Tracheal epithelial cell (primary cell): ENCODE data around the gene LYAR. TPM values are rescaled to one million over a fixed set of nuclear protein-coding genes. Genes with fewer than 3 reads are reported as not detected.

Experiments
- total RNA-seq: library from RNA; depleted of rRNA; stranded (reverse); fragments of >200 nt; gene quantifications from 2 replicates; pipeline ENCODE4 v1.2.1, GENCODE V29; 2014

LYAR gene, protein sequence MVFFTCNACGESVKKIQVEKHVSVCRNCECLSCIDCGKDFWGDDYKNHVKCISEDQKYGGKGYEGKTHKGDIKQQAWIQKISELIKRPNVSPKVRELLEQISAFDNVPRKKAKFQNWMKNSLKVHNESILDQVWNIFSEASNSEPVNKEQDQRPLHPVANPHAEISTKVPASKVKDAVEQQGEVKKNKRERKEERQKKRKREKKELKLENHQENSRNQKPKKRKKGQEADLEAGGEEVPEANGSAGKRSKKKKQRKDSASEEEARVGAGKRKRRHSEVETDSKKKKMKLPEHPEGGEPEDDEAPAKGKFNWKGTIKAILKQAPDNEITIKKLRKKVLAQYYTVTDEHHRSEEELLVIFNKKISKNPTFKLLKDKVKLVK
- total RNA-seq, result 18.3 and 21.4 TPM in 2 replicates

DNA sequence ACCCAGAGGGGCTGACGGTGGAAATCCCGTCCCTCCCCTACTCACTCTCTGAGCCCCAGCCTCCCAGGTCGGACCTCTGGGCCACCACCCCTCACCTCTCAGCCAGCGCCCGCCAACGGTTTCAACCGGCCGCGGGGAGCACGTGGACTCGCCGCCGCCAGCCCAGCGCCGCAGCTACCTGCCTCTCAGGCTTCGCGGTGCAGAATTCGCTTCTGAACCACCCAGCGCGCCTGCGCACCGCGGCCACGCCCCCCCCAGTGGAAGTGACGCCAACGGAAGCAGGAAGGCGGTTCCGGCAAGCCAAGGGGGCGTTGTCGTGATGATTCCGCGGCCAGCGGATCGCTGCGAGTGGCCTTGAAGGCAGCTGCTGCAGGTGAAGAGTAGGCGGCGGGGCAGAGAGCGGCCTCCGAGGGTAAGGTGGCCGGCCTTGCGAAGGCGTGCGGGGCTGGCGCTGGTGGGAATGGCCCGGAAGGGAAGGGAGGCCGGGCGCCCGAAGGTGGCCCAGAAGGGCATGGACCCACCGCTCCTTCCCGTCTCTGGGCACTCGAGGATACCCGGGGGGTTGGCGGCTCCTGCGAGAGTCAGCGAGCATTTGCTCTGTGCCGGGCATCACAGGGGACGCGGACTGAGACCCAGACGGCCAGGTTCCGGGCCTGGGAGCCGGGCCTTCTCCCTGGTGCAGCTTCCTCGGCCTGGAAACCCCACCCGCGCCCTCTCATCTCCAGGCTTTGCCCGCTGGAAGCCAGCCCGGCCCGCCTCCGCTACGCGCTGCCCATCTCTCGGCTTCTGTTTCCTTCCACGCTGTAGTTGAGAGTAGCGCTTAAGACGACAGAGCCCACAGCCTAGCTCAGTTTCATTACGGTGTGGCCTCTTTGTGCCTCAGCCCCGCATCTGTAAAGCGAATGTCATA is at the start of gene LYAR, which contains the start of gene ZBTB49:
TSS of gene LYAR (minus strand) at position 214 of the 910 bp plus-strand sequence. CDS start 6,412 bp downstream, outside the sequence.
TSS of gene ZBTB49 (plus strand) at position 311 of the 910 bp plus-strand sequence. CDS start 9,695 bp downstream, outside the sequence.

DNA sequence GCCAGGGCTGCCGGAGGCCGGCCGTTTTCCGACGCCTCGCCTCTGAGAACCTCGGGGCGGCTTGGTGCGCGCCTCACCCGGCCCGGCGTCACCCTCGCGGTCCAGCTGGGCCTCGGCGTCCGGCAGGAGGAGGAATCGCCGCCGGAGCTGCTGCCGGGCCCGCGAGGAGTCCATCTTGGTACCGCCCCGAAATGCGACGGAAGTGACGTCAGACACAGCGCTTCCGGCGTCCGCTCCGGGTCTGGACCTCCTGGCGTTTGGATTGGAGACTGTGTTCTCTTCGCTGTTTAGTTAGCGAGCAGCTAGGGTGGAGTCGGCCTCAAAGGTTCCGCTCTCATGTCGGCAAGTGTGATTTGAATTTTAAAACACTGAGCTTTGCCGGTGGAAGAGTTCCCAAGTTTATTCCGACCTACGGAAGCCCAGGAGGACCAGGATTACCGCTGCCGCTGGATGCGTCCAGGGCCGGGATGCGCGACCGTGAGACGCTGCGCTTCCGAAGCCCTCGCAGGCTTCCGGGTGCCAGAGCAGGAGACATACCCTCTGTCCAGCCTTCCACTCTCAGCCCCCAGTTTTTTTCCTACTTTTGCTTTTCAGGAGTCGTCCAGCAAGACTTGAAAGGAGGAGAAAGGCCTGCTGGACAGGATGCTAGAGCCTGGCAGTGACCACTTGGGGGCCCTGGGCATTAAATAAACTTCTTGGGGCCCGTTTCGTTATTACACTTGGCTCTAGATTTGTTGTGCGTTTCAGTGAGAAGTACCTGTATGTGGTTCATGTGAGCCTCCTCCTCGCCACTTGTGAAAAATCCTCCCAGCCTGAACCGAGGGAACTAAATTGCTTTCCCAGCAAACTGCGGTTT is 41.7 kb downstream of the LYAR start, which contains the start of gene TMEM128:
TSS of gene TMEM128 (minus strand) at position 195 of the 856 bp plus-strand sequence. CDS start at position 174, 21 bp downstream.

DNA sequence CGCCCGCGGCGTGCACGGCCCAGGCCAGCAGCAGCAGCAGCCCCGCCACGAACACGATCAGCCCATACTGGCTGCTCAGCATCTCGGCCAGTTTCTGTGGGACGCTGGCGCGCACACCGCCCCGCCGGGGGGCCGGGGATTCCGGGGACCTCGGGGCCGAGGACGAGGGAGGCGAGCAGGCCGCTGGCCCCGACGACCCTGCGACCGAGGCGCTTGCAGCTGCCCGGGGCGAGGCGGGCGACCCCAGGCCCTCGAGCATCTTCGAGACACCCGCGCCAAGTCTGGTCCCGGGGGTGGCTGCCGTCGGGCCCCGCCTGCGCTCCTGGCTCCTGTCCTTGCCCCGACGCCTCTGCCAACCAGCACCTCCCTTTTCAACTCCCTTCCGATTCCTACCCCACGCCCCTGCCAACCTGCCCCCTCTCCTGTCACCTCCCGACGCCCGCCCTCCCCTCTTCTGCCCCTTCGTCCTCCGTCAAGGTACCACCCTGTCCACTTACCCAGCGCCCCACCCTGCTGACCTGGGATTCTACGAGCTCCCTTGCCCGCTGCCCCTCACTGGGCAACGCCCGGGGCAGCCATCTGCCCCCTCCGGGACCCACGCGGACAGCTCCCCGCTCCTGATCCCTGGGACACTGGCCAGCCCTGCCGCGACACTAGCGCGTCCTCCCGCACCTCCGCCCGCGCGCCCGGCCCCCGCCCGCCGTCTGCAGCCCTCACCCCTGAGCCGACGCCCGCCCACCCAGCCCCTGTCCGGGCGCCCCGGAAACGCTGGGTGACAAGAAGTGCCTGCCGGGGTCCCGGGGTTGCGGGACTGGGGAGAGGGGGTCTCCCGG is 63.1 kb downstream of the LYAR start, which contains the start of gene OTOP1:
TSS of gene OTOP1 (minus strand) at position 324 of the 833 bp plus-strand sequence. CDS start at position 259, 65 bp downstream.

Other genes with a start within 250 kb of the LYAR start
- not detected in 2 replicates for gene OTOP1, start 63.2 kb downstream of the LYAR start, total RNA-seq
- 14.2 and 19.6 TPM in 2 replicates for gene TMEM128, start 41.9 kb downstream of the LYAR start, total RNA-seq
- gene ZBTB49, start 97 bp upstream of the LYAR start, total RNA-seq, result 3.8 and 5.1 TPM in 2 replicates
- gene NSG1, start 96.9 kb upstream of the LYAR start, total RNA-seq, result 2.6 and 23.9 TPM in 2 replicates